Trophoblast cell (in vitro differentiated cells and primary cell): Measurements from ENCODE around the gene CST3.

Source experiments
- DNase-seq, 2 donors: peaks; one replicate each; pipeline ENCODE4 v3.0.0-alpha.2; 2016
- H2AFZ ChIP-seq: 2 replicates; pipeline ENCODE4 v1.6.1; 2013; ENCODE audit warnings: low read length, moderate library complexity, mild to moderate bottlenecking; ENCODE audit not compliant: insufficient read depth, poor library complexity
- H2AK5ac ChIP-seq: 2 replicates; pipeline ENCODE4 v1.6.1; 2013; ENCODE audit warnings: mild to moderate bottlenecking, low read length
- H2BK120ac ChIP-seq: 2 replicates; pipeline ENCODE4 v1.6.1; 2013; ENCODE audit warnings: low read length, mild to moderate bottlenecking, moderate library complexity; ENCODE audit not compliant: insufficient read depth, poor library complexity
- H2BK12ac ChIP-seq: 2 replicates; pipeline ENCODE4 v1.6.1; 2013; ENCODE audit warnings: mild to moderate bottlenecking, low read length, moderate library complexity
- H2BK5ac ChIP-seq: 2 replicates; pipeline ENCODE4 v1.6.1; 2013; ENCODE audit warnings: low read length, low read depth, moderate library complexity, mild to moderate bottlenecking; ENCODE audit not compliant: poor library complexity
- H3K14ac ChIP-seq: 2 replicates; pipeline ENCODE4 v1.6.1; 2013; ENCODE audit warnings: mild to moderate bottlenecking, low read length
- H3K18ac ChIP-seq: 2 replicates; pipeline ENCODE4 v1.6.1; 2013; ENCODE audit warnings: mild to moderate bottlenecking, low read length
- H3K23ac ChIP-seq: 2 replicates; pipeline ENCODE4 v1.6.1; 2013; ENCODE audit warnings: low read length
- H3K27ac ChIP-seq: 2 replicates; pipeline ENCODE4 v1.5.1; 2013; ENCODE audit warnings: low read depth, mild to moderate bottlenecking, inconsistent platforms, low read length, moderate library complexity
- H3K27me3 ChIP-seq: 2 replicates; pipeline ENCODE4 v1.6.1; 2013; ENCODE audit warnings: inconsistent platforms, mild to moderate bottlenecking, low read length, moderate library complexity; ENCODE audit not compliant: insufficient read depth
- H3K36me3 ChIP-seq, 2 experiments: 1 replicate in 1 of 2; 2 replicates in 1 of 2; pipeline ENCODE4 v1.6.1; 2013; ENCODE audit warnings: low read length in 2 of 2, mild to moderate bottlenecking in 2 of 2, moderate library complexity in 1 of 2; ENCODE audit not compliant: insufficient read depth in 2 of 2, control insufficient read depth in 1 of 2
- H3K4ac ChIP-seq: 2 replicates; pipeline ENCODE4 v1.6.1; 2013; ENCODE audit warnings: low read depth, mild to moderate bottlenecking, low read length, moderate library complexity
- H3K4me1 ChIP-seq, 2 experiments: 1 replicate in 1 of 2; 2 replicates in 1 of 2; pipeline ENCODE4 v1.6.1; 2013; ENCODE audit warnings: low read length in 2 of 2, mild to moderate bottlenecking in 2 of 2, moderate library complexity in 1 of 2; ENCODE audit not compliant: insufficient read depth in 2 of 2, control insufficient read depth in 1 of 2
- H3K4me2 ChIP-seq: 2 replicates; pipeline ENCODE4 v1.6.1; 2013; ENCODE audit warnings: inconsistent platforms, mild to moderate bottlenecking, low read length, moderate library complexity
- H3K4me3 ChIP-seq: 2 replicates; pipeline ENCODE4 v1.5.1; 2013; ENCODE audit warnings: mild to moderate bottlenecking, low read depth, low read length, inconsistent platforms
- H3K79me1 ChIP-seq: one replicate; pipeline ENCODE4 v1.6.1; 2013; ENCODE audit warnings: low read length
- H3K79me2 ChIP-seq: 2 replicates; pipeline ENCODE4 v1.6.1; 2013; ENCODE audit warnings: low read length, mild to moderate bottlenecking; ENCODE audit not compliant: control insufficient read depth, insufficient read depth, poor library complexity
- H3K9ac ChIP-seq: 2 replicates; pipeline ENCODE4 v1.6.1; 2013; ENCODE audit warnings: mild to moderate bottlenecking, low read length
- H3K9me3 ChIP-seq: 2 replicates; pipeline ENCODE4 v1.6.1; 2013; ENCODE audit warnings: low read depth, mild to moderate bottlenecking, control low read depth, inconsistent platforms, low read length; ENCODE audit not compliant: insufficient read depth
- H4K12ac ChIP-seq: 2 replicates; pipeline ENCODE4 v1.6.1; 2013; ENCODE audit warnings: low read depth, mild to moderate bottlenecking, low read length, moderate library complexity
- H4K8ac ChIP-seq: 2 replicates; pipeline ENCODE4 v1.6.1; 2013; ENCODE audit warnings: low read depth, mild to moderate bottlenecking, low read length, moderate library complexity
- H4K91ac ChIP-seq: one replicate; pipeline ENCODE4 v1.6.1; 2013; ENCODE audit warnings: low read depth, mild to moderate bottlenecking, low read length, moderate library complexity
- WGBS: extraction: QIAGEN DNeasy Blood & Tissue Kit; methylation state at CpG from one replicate; pipeline ENCODE4 v1.1.7; 2013; ENCODE audit warnings: missing lambda C conversion rate; ENCODE audit not compliant: insufficient read length, insufficient coverage; ENCODE audit errors: extremely low coverage; 5-methylcytosine and 5-hydroxymethylcytosine counted together

Gene CST3

DNA sequence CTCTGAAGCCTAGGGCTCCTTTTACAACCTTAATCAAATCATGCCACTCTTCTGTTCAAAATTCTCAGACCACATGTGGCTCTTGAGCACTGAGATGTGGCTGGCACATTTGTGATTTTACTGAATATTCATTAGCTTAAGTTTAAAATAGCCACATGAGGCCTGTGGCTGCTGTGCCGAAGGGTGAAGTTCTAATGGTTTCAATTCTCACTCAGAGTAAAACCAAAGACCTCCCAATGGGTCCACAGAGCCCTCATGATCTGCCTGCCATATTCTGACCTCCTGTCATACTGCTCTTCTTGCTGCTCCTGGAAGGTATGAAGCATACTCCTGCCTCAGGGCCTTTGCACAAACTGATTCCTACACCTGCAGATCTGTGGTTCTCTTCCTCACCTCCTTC is 7.8 kb upstream of the CST3 start:
- Histone ChIP-seq H3K27me3 (no peaks in the 10 kb centered on the region), H3K23ac (no peak overlapping the region), H3K79me1 (no peaks in the 10 kb centered on the region), H4K12ac (no peak overlapping the region), H2BK120ac (no peak overlapping the region), H3K18ac (no peak overlapping the region), H4K8ac (no peak overlapping the region), H4K91ac (no peak overlapping the region), H2BK5ac (no peak overlapping the region), H3K4me1 (peaks cover 15 to 19% of the 10 kb centered on the region in 2 experiments), H3K4me2 (no peak overlapping the region), H3K4me3 (no peak overlapping the region), H3K36me3 (no peaks in the 10 kb centered on the region), H3K4ac (no peak overlapping the region), H3K79me2 (no peaks in the 10 kb centered on the region), H3K9me3 (no peaks in the 10 kb centered on the region), H3K27ac (no peak overlapping the region), H2AFZ (no peak overlapping the region), H3K14ac (no peak overlapping the region), H2AK5ac (no peak overlapping the region), H3K9ac (no peak overlapping the region), H2BK12ac (no peak overlapping the region)
- DNase-seq, result no peak
- WGBS, result no CpG with 5 or more reads among the region's 1 CpG

DNA sequence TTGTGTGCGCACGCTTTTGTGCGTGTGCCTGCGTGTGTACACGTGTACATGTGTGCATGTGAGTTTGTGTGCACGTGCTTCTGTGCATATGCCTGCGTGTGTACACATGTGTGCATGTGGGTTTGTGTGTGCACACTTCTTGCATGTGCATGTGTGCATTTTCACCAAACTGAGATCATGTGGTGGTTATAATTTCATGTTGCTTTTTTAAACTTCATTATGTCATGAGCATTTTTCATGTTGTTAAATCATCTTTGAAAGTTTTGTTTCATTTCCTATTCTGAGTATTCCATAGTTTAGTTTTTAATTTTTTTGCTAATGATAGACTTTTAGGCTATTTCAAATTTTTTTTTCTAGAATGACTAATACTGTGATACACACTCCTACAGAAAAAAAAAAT is 6.4 kb upstream of the CST3 start:
- no peaks in the 10 kb centered on the region for H3K27me3 ChIP-seq
- H3K23ac ChIP-seq, result no peak overlapping the region
- H2BK120ac ChIP-seq, result no peak overlapping the region
- H4K12ac ChIP-seq, result no peak overlapping the region
- H3K79me2 ChIP-seq, result no peaks in the 10 kb centered on the region
- no peak overlapping the region for H3K4me2 ChIP-seq
- no peak overlapping the region for H3K4me3 ChIP-seq
- H3K36me3 ChIP-seq, result no peaks in the 10 kb centered on the region
- H3K4me1 ChIP-seq, result peaks cover 17 to 22% of the 10 kb centered on the region in 2 experiments
- H3K14ac ChIP-seq, result no peak overlapping the region
- no peak overlapping the region for H3K18ac ChIP-seq
- WGBS, result 100% methylated on average over 1 of the region's 7 CpGs
- no peaks in the 10 kb centered on the region for H3K79me1 ChIP-seq
- DNase-seq, result no peak
- no peak overlapping the region for H3K27ac ChIP-seq
- no peak overlapping the region for H2AFZ ChIP-seq
- H4K91ac ChIP-seq, result no peak overlapping the region
- H2BK5ac ChIP-seq, result no peak overlapping the region
- no peak overlapping the region for H2AK5ac ChIP-seq
- no peak overlapping the region for H4K8ac ChIP-seq
- no peak overlapping the region for H3K9ac ChIP-seq
- no peak overlapping the region for H2BK12ac ChIP-seq
- no peak overlapping the region for H3K4ac ChIP-seq
- H3K9me3 ChIP-seq, result no peaks in the 10 kb centered on the region

DNA sequence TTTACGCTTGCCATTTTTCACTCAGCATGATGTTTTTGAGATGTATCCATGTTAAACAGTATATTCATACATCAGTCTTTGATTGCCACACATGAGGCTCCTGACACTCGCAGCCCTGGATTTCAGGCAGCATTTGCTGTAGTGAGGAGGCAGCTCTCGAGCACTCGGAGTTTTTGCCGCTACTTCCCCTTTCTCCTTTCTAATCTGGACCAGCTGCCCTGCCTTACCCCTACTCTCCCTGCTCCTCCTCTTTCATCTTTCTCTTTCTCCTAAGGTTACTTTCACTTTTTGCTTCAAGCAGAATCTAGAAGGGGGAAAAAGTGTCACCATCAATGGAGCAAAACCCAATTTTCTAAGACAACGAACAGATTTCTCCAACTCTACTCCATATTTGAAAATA is 5.9 kb upstream of the CST3 start:
- no peak overlapping the region for H3K23ac ChIP-seq
- H2AFZ ChIP-seq, result no peak overlapping the region
- H3K36me3 ChIP-seq, result no peaks in the 10 kb centered on the region
- WGBS, result no CpG with 5 or more reads among the region's 6 CpGs
- no peaks in the 10 kb centered on the region for H3K9me3 ChIP-seq
- H2AK5ac ChIP-seq, result no peak overlapping the region
- no peaks in the 10 kb centered on the region for H3K27me3 ChIP-seq
- H4K8ac ChIP-seq, result no peak overlapping the region
- no peak overlapping the region for H3K4me3 ChIP-seq
- H3K79me1 ChIP-seq, result no peaks in the 10 kb centered on the region
- no peak overlapping the region for H4K91ac ChIP-seq
- H2BK120ac ChIP-seq, result no peak overlapping the region
- H3K4me2 ChIP-seq, result no peak overlapping the region
- no peak overlapping the region for H4K12ac ChIP-seq
- no peak overlapping the region for H3K14ac ChIP-seq
- no peak overlapping the region for H3K27ac ChIP-seq
- peaks cover 17 to 22% of the 10 kb centered on the region in 2 experiments for H3K4me1 ChIP-seq
- no peak overlapping the region for H3K18ac ChIP-seq
- no peak overlapping the region for H3K4ac ChIP-seq
- no peaks in the 10 kb centered on the region for H3K79me2 ChIP-seq
- H2BK12ac ChIP-seq, result no peak overlapping the region
- no peak overlapping the region for H3K9ac ChIP-seq
- no peak for DNase-seq
- H2BK5ac ChIP-seq, result no peak overlapping the region

DNA sequence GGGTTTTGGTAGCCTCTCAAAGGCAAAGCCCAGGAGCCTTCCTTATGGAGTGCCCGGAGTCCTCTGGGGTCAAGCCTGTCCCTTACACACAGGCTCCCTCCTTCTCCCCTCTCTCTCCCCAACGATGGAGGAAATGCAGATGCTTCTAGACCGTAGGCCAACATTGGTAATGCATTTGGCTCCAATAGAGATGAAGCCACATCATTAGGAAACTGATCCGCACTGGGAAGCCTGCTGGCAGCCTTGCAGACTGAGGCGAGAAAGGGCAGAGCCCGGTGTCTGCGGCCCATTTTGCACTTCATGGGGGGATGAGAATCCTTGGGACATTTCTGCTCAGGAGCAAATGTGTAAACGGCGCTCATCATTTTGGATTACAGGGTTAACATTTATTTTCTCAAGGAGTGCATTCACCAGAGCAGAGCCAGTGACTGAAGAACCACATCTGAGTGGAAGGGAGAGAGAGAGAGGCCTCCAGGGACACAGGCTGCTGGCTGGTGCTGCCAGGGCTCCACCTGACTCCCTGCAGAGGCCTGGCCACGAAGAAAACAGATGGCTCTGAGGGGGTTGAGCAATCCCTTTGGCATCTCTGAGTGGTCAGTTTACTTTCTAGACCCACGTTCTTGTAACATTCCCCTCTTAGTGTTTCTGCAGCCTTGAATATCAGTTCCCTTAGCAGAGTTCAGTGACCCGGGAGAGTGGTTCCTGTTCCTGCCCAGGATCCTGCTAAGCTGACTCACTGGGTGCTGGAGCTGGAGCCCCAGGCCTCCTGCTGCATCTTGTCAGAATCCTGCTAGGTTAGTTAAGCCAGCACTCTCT is 4.4 kb upstream of the CST3 start:
- DNase-seq, result peak; percentile 48 to 54
- no peak overlapping the region for H4K12ac ChIP-seq
- no peak overlapping the region for H3K4me3 ChIP-seq
- no peaks in the 10 kb centered on the region for H3K9me3 ChIP-seq
- no CpG with 5 or more reads among the region's 12 CpGs for WGBS
- H2BK5ac ChIP-seq, result no peak overlapping the region
- no peak overlapping the region for H2BK12ac ChIP-seq
- H3K36me3 ChIP-seq, result no peaks in the 10 kb centered on the region
- peaks cover 5% of the 10 kb centered on the region for H3K79me2 ChIP-seq
- no peak overlapping the region for H3K4me2 ChIP-seq
- peaks cover 19 to 22% of the 10 kb centered on the region in 2 experiments for H3K4me1 ChIP-seq
- H3K23ac ChIP-seq, result no peak overlapping the region
- peak overlapping the region; percentile 52 for H3K27ac ChIP-seq
- H4K91ac ChIP-seq, result peak overlapping the region; percentile 7
- no peak overlapping the region for H2AK5ac ChIP-seq
- no peak overlapping the region for H3K14ac ChIP-seq
- H3K27me3 ChIP-seq, result no peaks in the 10 kb centered on the region
- peaks cover 6% of the 10 kb centered on the region for H3K79me1 ChIP-seq
- H3K4ac ChIP-seq, result no peak overlapping the region
- no peak overlapping the region for H3K18ac ChIP-seq
- H2AFZ ChIP-seq, result no peak overlapping the region
- no peak overlapping the region for H4K8ac ChIP-seq
- H3K9ac ChIP-seq, result no peak overlapping the region
- H2BK120ac ChIP-seq, result no peak overlapping the region
